HFF-Myc (cell line): ENCODE results near the gene CPZ.
"Not testable (repeated sequence)": the region's sequence is repeated elsewhere in the genome, so short reads cannot be mapped to it uniquely, and the experiment has no call there.

Experiments
- DNase-seq: peaks from one replicate; pipeline ENCODE4 v3.0.0-alpha.2; 2011; ENCODE audit warnings: low read depth; ENCODE audit errors: extremely low read depth
- H3K4me3 ChIP-seq: replicated peaks from 2 replicates; pipeline ENCODE4 v1.5.1; 2011; ENCODE audit warnings: low read depth, mild to moderate bottlenecking, control low read depth, low read length
- CTCF ChIP-seq: IDR thresholded peaks from 2 replicates; pipeline ENCODE4 v1.5.1; 2012; ENCODE audit warnings: mild to moderate bottlenecking, low read depth, low read length, control low read depth; ENCODE audit errors: missing control alignments

The CPZ gene

DNA sequence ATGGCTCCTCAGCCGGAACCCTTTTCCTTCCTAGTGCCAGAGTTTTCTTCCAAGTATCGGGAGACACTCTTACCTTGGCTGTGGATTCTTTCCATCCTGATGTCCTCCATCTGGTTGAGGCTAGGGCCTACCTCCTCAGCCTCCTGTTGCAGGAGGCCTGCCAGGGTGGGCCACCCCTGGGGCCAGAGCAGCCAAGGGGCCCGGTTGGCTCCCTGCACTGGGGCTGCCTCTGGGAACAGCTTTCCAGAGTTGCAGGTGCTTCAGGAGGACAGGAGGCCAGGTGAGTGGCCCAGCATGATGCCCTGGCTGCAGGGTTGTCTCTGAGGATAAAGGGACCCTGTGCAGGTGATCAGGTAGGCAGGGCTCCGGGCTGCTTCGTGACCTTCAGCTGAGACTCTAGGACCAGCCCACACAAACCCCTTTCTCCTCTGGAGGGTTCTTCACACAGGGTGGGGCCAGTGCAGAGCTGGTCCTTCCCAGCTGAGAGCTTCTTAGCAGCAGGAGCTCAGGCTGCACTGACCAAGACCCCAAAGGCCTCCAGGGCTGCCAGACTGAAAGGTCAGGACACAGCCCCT lies 17.7 kb upstream of the CPZ start:
- no peak for DNase-seq
- H3K4me3 ChIP-seq = no peak overlapping the region
- TF ChIP-seq CTCF = no peak

DNA sequence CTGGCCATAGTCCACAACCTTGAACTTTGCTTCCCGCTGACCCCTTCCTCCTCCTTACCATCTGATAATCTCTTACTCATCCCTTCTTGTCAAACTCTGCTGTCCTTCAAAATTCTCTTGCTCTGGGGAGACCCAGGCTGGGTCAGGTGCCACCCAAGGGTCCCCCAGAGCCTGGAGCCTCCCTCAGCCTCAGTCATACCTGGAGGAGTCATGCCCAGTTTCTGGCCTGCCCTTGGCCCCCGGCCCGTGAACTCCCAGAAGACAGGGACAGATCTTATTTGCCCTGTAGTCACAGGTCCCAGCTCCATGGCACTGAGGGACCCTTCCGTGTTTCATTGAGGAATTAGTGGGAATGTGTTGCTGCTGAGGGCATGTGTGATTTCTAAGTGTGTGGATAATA lies 17.1 kb upstream of the CPZ start:
- DNase-seq = no peak
- H3K4me3 ChIP-seq = no peak overlapping the region
- no peak for TF ChIP-seq CTCF

DNA sequence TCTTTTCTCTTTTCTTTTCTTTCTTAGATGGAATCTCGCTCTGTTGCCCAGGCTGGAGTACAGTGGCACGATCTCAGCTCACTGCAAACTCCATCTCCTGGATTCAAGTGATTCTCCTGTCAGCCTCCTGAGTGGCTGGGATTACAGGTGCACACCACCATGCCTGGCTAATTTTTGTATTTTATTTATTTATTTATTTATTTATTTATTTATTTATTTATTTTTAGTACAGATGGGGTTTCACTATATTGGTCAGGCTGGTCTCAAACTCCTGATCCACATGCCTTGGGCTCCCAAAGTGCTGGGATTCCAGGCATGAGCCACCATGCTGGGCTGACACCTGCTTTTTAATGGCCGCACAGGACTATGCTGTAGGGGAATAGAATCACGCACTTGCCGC lies 16.0 kb upstream of the CPZ start:
- H3K4me3 ChIP-seq, DNase-seq: not testable (repeated sequence)

DNA sequence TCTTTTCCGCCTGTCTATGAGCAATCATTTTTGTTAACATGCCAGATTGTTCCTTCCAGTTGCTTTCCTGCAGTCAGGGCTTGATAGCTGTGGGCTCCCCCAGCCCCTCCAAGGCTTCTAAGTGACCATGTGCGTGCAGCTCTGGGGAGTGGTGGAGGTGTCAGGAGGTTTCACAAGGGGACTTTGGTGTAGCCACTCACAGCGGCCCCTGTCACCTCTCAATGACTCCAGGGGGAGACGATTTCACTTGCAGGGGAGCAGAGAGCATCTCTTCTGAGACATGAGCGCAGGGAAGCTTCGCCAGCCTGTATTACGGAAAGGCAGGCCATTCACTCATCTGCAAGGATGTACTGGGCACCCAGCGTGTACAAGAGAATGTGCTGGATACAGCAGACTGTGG lies 15.5 kb upstream of the CPZ start:
- no peak overlapping the region for H3K4me3 ChIP-seq
- TF ChIP-seq CTCF = no peak
- DNase-seq = no peak

GRCh38 chr4:8577972-8578371 lies 14.6 kb upstream of the CPZ start:
- TF ChIP-seq CTCF = no peak
- no peak overlapping the region for H3K4me3 ChIP-seq
- DNase-seq = no peak

DNA sequence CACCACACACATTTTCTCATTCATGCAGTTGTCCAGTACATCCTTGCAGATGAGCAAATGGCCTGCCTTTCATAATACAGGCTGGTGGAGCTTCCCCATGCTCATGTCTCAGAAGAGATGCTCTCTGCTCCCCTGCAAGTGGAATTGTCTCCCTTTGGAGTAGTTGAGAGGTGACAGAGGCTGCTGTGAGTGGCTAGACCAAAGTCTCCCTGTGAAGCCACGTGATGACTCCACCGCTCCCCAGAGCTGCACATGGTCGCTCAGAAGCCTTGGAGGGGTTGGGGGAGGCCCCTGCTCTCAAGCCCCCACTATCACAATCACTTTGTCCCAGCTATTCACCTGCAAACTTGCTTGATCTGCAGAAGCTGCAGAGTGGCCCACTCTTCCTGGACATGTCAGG lies 13.8 kb upstream of the CPZ start:
- H3K4me3 ChIP-seq = no peak overlapping the region
- TF ChIP-seq CTCF = no peak
- DNase-seq = no peak

DNA sequence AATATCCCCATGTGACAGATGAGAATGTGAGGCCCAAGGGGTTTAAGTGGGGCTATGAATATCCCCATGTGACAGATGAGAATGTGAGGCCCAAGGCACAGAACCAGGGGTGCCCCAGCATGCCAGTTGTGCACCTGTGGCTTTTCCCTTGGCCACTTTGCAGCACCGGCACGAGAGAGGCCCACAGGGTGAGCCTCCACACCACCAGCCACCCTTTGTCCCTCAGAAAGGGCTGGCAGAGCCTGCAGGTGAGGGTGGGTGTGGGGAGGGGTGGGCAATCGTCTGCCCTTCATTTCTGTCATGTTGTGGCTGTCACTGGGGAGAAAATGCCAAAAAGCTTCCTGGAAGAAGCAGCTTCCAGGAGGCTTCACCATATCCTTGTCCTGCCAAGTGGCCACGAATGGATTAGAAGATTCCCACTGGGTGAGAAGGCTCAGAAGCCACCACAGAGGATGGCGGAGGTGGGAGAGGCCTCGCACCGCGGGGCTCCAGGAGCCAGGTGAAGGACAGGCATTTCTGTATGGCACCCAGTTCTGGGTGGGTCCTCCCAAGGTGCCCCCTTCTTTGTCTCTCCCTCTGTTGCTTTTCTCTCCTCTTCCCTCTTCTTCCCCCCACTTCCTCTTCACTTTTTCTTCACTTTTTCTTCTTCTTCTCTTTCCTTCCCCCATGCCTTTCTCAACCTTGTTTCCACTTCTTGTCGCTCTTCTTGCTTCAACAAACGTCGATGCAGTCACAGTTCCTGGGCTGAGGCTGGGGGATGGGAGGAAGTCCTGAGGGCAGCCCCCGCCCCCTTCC lies 12.8 kb upstream of the CPZ start:
- no peak for DNase-seq
- TF ChIP-seq CTCF = no peak
- no peak overlapping the region for H3K4me3 ChIP-seq
